Measurements from ENCODE around the gene SERINC4.
"Not testable (repeated sequence)": the region's sequence is repeated elsewhere in the genome, so short reads cannot be mapped to it uniquely, and the experiment has no call there.

Gene SERINC4

GRCh38 chr15:43826029-43826507, 26.0 kb upstream of the SERINC4 start:
- no peak for TF ChIP-seq CTCF (IDR thresholded peaks at IDR 0.05; ENCODE audit: borderline replicate concordance, control extremely low read depth, extremely low read depth, insufficient read depth, missing control alignments)
- in situ Hi-C loops (cut with MboI; ENCODE audit: low sequenced_read_pairs, unreplicated experiment): no loop called here
- DNase-seq (ENCODE audit: low spot score): no peak

- in situ Hi-C loops (cut with MboI; ENCODE audit: low sequenced_read_pairs, unreplicated experiment); DNase-seq (ENCODE audit: low spot score): not testable (repeated sequence)
These were observed 25.3 kb upstream of the SERINC4 start for GRCh38 chr15:43825305-43825704.

GRCh38 chr15:43824302-43825246, 24.6 kb upstream of the SERINC4 start, which contains the start of gene MFAP1:
MFAP1 (minus strand) TSS chr15:43824690; CDS start chr15:43824569, 121 bp downstream.
- TF ChIP-seq CTCF (IDR thresholded peaks at IDR 0.05; ENCODE audit: borderline replicate concordance, control extremely low read depth, extremely low read depth, insufficient read depth, missing control alignments): no peak
- in situ Hi-C loops (cut with MboI; ENCODE audit: low sequenced_read_pairs, unreplicated experiment): no loop called here
- peak; percentile 92 for DNase-seq (ENCODE audit: low spot score)

- in situ Hi-C loops (cut with MboI; ENCODE audit: low sequenced_read_pairs, unreplicated experiment): no loop called here
- no peak for DNase-seq (ENCODE audit: low spot score)
- TF ChIP-seq CTCF (IDR thresholded peaks at IDR 0.05; ENCODE audit: borderline replicate concordance, control extremely low read depth, extremely low read depth, insufficient read depth, missing control alignments): no peak
These were observed 21.5 kb upstream of the SERINC4 start for GRCh38 chr15:43821505-43821904.

GRCh38 chr15:43815064-43815463, 15.0 kb upstream of the SERINC4 start:
- DNase-seq (ENCODE audit: low spot score); in situ Hi-C loops (cut with MboI; ENCODE audit: low sequenced_read_pairs, unreplicated experiment): not testable (repeated sequence)

GRCh38 chr15:43808960-43809678, 9.1 kb upstream of the SERINC4 start:
- peak; percentile 65 for DNase-seq (ENCODE audit: low spot score)
- TF ChIP-seq CTCF (IDR thresholded peaks at IDR 0.05; ENCODE audit: borderline replicate concordance, control extremely low read depth, extremely low read depth, insufficient read depth, missing control alignments): no peak
- in situ Hi-C loops (cut with MboI; ENCODE audit: low sequenced_read_pairs, unreplicated experiment): no loop called here

- in situ Hi-C loops (cut with MboI; ENCODE audit: low sequenced_read_pairs, unreplicated experiment): no loop called here
- DNase-seq (ENCODE audit: low spot score): no peak
- no peak for TF ChIP-seq CTCF (IDR thresholded peaks at IDR 0.05; ENCODE audit: borderline replicate concordance, control extremely low read depth, extremely low read depth, insufficient read depth, missing control alignments)
These were observed 8.5 kb upstream of the SERINC4 start for GRCh38 chr15:43808435-43808950.

- DNase-seq (ENCODE audit: low spot score); in situ Hi-C loops (cut with MboI; ENCODE audit: low sequenced_read_pairs, unreplicated experiment): not testable (repeated sequence)
These were observed 2.7 kb upstream of the SERINC4 start for GRCh38 chr15:43802676-43803075.

Measured in GM13976 (cell line).